ENCODE measurements around the gene SDC3.

Gene SDC3

DNA sequence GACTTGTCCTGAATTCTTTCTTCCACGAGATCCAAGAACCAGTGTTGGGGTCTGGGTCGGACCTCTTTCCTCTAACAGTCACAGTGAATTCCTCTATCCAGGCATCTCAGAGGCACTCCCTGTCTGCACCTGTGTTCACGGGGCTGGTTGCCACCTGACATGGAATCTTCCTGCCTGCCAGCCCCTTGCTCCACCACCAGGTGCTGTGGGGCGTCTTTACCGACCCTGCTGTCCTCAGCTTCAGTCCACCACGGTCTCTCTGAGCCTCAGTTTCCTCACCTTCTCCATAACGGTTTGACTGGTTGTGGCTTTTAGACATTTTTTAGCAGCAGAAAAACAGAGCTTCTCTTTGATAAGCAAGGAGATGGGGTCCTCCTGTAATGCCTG, 62.7 kb downstream of the SDC3 start:
- DNase-seq, result no peak

- DNase-seq, result no peak
These were observed 63.2 kb downstream of the SDC3 start for GRCh38 chr1:30845237-30845903.

- no peak for DNase-seq
These were observed 63.9 kb downstream of the SDC3 start for GRCh38 chr1:30844631-30845030.

DNA sequence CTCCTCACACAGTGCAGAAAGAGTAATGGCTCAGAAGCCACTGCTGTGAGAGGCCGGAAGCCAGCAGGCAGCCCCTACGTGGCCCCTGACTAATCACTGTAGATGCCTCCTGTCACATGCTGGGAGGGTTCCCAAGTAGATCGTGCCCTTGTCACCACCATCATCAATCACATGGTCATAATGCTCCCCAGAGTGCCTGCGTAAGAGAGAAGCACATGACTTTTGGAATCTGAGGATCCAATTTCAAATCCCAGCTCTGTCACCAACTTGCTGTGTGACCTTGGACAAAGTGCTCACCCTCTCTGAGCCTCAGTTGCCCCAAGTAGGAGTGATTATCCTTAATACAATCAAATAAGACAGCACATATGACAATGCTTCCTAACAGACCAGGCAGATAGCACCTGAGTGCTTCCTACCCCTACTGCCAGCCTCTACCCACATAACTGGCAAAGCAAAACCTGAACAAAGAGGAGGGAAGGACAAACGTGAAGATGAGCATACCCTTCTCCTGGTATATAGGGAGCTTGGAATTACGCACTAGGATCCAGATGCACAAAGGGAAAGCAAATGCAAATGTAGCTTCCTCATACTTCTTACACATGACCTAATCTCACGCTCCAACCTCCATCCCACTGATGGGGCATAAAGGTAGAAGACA, 65.7 kb downstream of the SDC3 start:
- no peak for DNase-seq

- peak; percentile 41 for DNase-seq
These were observed 67.5 kb downstream of the SDC3 start for GRCh38 chr1:30840904-30841598.

DNA sequence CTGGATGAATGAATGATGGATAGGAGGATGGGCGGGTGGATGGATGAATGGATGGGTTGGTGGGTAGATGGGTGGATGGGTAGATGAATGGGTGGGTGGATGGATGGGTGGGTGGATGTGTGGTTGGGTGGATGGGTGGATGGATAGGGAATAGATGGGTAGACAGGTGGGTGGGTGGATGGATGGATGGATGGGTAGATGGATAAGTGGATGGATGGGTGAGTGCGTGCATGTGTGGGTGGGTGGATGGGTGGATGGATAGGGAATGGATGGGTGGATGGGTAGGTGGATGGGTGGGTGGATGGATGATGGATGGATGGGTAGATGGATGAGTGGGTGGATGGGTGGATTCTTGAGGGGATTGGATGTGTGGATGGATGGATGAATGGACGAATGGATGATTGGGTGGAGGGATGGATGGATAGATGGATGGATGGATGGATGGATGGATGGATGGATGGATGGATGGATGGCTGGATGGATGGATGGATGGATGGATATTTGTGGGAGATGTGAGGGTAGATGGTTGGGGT, 68.7 kb downstream of the SDC3 start:
- DNase-seq, result no peak

- DNase-seq, result no peak
These were observed 69.6 kb downstream of the SDC3 start for GRCh38 chr1:30838996-30839395.

DNA sequence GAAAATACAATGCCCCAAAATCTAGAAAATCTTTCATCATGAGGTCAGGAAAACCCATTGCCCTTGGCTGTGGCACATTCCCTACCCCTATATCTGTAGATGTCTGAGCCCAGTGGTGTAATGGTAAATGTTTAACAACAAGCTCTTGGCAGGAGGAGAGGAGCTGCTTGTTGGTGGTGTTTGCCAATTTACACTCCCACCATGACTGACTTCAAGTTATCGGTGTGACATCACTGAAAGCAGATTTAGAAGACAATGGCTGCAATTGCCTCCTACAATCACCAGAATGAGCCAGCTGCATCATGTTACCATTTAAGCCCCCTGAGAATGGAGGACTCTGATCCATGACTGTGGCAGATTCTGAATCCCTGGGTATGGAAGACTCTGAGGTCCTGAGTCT, 70.9 kb downstream of the SDC3 start:
- DNase-seq, result no peak

DNA sequence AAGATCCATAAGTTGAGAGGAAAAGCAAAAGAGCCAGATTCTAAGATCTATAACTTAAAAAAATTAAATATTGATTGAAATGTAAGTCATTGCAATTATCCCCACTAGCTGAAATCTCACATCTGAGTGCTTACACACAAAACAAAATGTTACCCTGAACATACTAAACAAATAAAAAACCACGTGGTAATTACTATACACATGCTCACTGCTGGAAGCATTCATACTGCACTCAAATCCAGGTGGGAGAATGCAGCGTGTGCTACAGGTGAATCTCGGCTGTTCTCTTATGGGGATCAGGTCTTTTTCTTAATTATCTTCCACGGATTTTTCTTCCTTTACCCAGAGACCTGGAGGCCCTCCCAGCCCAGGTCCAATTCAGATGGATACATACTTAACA, 74.3 kb downstream of the SDC3 start:
- no peak for DNase-seq

- no peak for DNase-seq
These were observed 78.0 kb downstream of the SDC3 start for GRCh38 chr1:30830537-30830936.

DNA sequence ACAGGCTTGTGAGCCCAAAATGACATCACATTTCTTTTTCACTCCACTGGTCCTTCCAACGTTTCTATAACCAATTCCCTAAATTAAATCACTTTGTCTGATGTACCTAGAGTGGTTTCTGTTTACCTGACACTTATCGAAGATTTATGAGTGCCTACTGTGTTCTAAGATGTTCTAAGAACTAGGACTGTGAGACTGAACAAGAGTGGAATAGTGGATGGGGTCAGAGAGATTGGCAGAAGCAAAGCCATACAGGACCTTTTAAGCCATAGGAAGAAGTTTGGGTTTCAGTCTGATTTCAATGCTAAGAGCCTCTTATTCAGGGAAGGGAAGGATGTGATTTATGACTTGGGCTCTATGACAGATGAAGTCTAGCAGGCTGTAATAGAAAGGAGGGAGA, 78.7 kb downstream of the SDC3 start:
- no peak for DNase-seq

- no peak for DNase-seq
These were observed 83.7 kb downstream of the SDC3 start for GRCh38 chr1:30824736-30825429.

GRCh38 chr1:30823969-30824735, 84.4 kb downstream of the SDC3 start:
- DNase-seq, result peak; percentile 57

GRCh38 chr1:30823627-30823968, 85.0 kb downstream of the SDC3 start:
- no peak for DNase-seq

DNA sequence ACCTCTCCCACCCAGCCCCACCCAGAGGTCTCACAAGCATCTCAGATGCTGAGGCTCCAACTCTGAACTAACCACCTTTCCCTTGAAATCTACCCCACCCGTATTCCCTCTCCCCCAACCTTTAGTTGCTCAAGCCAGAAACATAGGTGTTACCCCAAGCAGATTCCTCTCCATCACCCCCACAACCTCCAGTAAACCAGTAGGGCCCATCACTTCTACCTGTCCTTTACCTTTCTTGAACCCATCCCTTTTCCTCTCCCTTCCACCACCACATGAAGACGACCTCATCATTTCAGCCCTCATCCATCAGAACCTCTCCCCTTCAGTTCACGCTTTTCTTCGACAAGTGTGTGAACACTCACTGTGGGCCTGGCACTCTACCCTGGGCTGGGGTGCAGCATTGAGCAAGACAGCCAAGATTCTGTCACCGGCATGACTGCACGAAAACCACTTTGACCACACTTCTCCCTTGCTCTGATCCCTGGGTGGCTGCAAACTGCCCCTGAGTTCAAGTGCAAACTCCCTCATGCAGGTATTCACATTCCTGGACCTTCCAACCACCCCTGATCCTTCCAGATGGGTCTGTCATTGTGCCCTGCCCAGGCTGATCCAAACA, 85.5 kb downstream of the SDC3 start:
- DNase-seq, result no peak

GRCh38 chr1:30822006-30822405, 86.6 kb downstream of the SDC3 start:
- no peak for DNase-seq

GRCh38 chr1:30820299-30820698, 88.3 kb downstream of the SDC3 start:
- DNase-seq, result no peak
